ENCODE measurements around the gene CYFIP2. TPM values are rescaled to one million over a fixed set of nuclear protein-coding genes. Genes with fewer than 3 reads are reported as not detected.

CYFIP2 gene
- total and polyA plus RNA-seq, 7 experiments from 2014 or later, result 386 to 755 (median 431) TPM

- DNase-seq, result no peak
Observed at GRCh38 chr5:157358871-157359270, 92.9 kb downstream of the CYFIP2 start.

GRCh38 chr5:157359356-157360055, 93.6 kb downstream of the CYFIP2 start:
- Histone ChIP-seq H3K36me3 (ENCODE audit: control insufficient read depth in 2 of 3, insufficient read depth in 3 of 3, low read length in 3 of 3) (peaks cover 53 to 97% (median 69%) of the 10 kb centered on the region in 3 experiments), H3K4me1 (ENCODE audit: control insufficient read depth in 2 of 2, insufficient read depth in 2 of 2, low read length in 2 of 2) (no peaks in the 10 kb centered on the region), H3K27me3 (ENCODE audit: control insufficient read depth in 2 of 2, insufficient read depth in 2 of 2, low read length in 2 of 2) (no peaks in the 10 kb centered on the region), H3K27ac (ENCODE audit: low read depth, low read length) (no peak overlapping the region), H3K4me3 (ENCODE audit: low read length) (no peak overlapping the region), H3K9me3 (ENCODE audit: control insufficient read depth in 2 of 3, low read length in 3 of 3) (no peaks in the 10 kb centered on the region)
- CTCF ChIA-PET, result interaction anchor here (0.6 to 1.1 kb wide), 2 partner anchors 9 to 28 kb away, joined by 3 read pairs; no protein-coding TSS in a partner anchor
- intact Hi-C loops (cut with micrococcal nuclease), result no loop called here
- Mint-ChIP-seq H3K27me3 (no peaks in the 10 kb centered on the region), H3K9me3 (peaks cover 0 to 7% (median 0%) of the 10 kb centered on the region in 11 donors), H3K27ac (peak overlapping the region in 8 of 9 donors; percentile 47 to 84 (median 75)), H3K4me1 (peaks cover 3 to 39% (median 8%) of the 10 kb centered on the region in 7 donors), H3K36me3 (peaks cover 22 to 77% (median 59%) of the 10 kb centered on the region in 5 donors), H3K4me3 (no peak overlapping the region)
- POLR2A ChIA-PET, result interaction anchor here (0.6 to 1.2 kb wide), 2 partner anchors 8 to 1444 kb away, joined by 3 read pairs; no protein-coding TSS in a partner anchor
- DNase-seq, result no peak
- no peak for ATAC-seq

More at GRCh38 chr5:157358871-157359270, 92.9 kb downstream of the CYFIP2 start:
- ChIA-PET POLR2A (interaction anchor here (0.5 kb wide), 1 partner anchor 195 kb away, joined by 3 read pairs; no protein-coding TSS in a partner anchor), CTCF (interaction anchor here (1.1 kb wide), 1 partner anchor 8 kb away, joined by 3 read pairs; no protein-coding TSS in a partner anchor)
- Mint-ChIP-seq H3K9me3 (peaks cover 0 to 4% (median 0%) of the 10 kb centered on the region in 11 donors), H3K4me3 (no peak overlapping the region), H3K27me3 (no peaks in the 10 kb centered on the region), H3K27ac (peak overlapping the region in 8 of 9 donors; percentile 19 to 78 (median 69)), H3K4me1 (peaks cover 2 to 39% (median 8%) of the 10 kb centered on the region in 7 donors), H3K36me3 (peaks cover 22 to 73% (median 55%) of the 10 kb centered on the region in 5 donors)
- Histone ChIP-seq H3K27me3 (ENCODE audit: control insufficient read depth in 2 of 2, insufficient read depth in 2 of 2, low read length in 2 of 2) (no peaks in the 10 kb centered on the region), H3K27ac (ENCODE audit: low read depth, low read length) (no peak overlapping the region), H3K9me3 (ENCODE audit: control insufficient read depth in 2 of 3, low read length in 3 of 3) (no peaks in the 10 kb centered on the region), H3K4me1 (ENCODE audit: control insufficient read depth in 2 of 2, insufficient read depth in 2 of 2, low read length in 2 of 2) (no peaks in the 10 kb centered on the region), H3K36me3 (ENCODE audit: control insufficient read depth in 2 of 3, insufficient read depth in 3 of 3, low read length in 3 of 3) (peaks cover 54 to 97% (median 65%) of the 10 kb centered on the region in 3 experiments), H3K4me3 (ENCODE audit: low read length) (no peak overlapping the region)
- intact Hi-C loops (cut with micrococcal nuclease), result no loop called here
- no peak for ATAC-seq

GRCh38 chr5:157362012-157362411, 96.1 kb downstream of the CYFIP2 start:
- POLR2A ChIA-PET, result no interaction called here
- peak overlapping the region in 8 of 9 donors; percentile 29 to 84 (median 73) for H3K27ac Mint-ChIP-seq
- CTCF ChIA-PET, result interaction anchor here (1.2 kb wide), 1 partner anchor 34 kb away, joined by 5 read pairs; no protein-coding TSS in a partner anchor
- H3K27me3 ChIP-seq (ENCODE audit: control insufficient read depth in 2 of 2, insufficient read depth in 2 of 2, low read length in 2 of 2), result no peaks in the 10 kb centered on the region
- H3K9me3 ChIP-seq (ENCODE audit: control insufficient read depth in 2 of 3, low read length in 3 of 3), result no peaks in the 10 kb centered on the region
- no peak overlapping the region for H3K4me3 ChIP-seq (ENCODE audit: low read length)
- DNase-seq (no peak), ATAC-seq (peak; percentile 31)
- H3K4me1 ChIP-seq (ENCODE audit: control insufficient read depth in 2 of 2, insufficient read depth in 2 of 2, low read length in 2 of 2), result no peaks in the 10 kb centered on the region
- intact Hi-C loops (cut with micrococcal nuclease), result no loop called here
- no peaks in the 10 kb centered on the region for H3K27me3 Mint-ChIP-seq
- H3K36me3 ChIP-seq (ENCODE audit: control insufficient read depth in 2 of 3, insufficient read depth in 3 of 3, low read length in 3 of 3), result peaks cover 74 to 97% (median 77%) of the 10 kb centered on the region in 3 experiments
- peaks cover 3 to 26% (median 8%) of the 10 kb centered on the region in 7 donors for H3K4me1 Mint-ChIP-seq
- H3K36me3 Mint-ChIP-seq, result peaks cover 22 to 80% (median 67%) of the 10 kb centered on the region in 5 donors
- H3K4me3 Mint-ChIP-seq, result no peak overlapping the region
- H3K27ac ChIP-seq (ENCODE audit: low read depth, low read length), result peak overlapping the region; percentile 24
- peaks cover 0 to 7% (median 0%) of the 10 kb centered on the region in 11 donors for H3K9me3 Mint-ChIP-seq

- Mint-ChIP-seq H3K9me3 (peaks cover 0 to 7% (median 0%) of the 10 kb centered on the region in 11 donors), H3K36me3 (peaks cover 22 to 82% (median 67%) of the 10 kb centered on the region in 5 donors), H3K27ac (peak overlapping the region; percentile 14 to 84 (median 71)), H3K4me1 (peaks cover 3 to 26% (median 8%) of the 10 kb centered on the region in 7 donors), H3K27me3 (no peaks in the 10 kb centered on the region), H3K4me3 (no peak overlapping the region)
- DNase-seq, result no peak
- H3K27me3 ChIP-seq (ENCODE audit: control insufficient read depth in 2 of 2, insufficient read depth in 2 of 2, low read length in 2 of 2), result no peaks in the 10 kb centered on the region
- H3K36me3 ChIP-seq (ENCODE audit: control insufficient read depth in 2 of 3, insufficient read depth in 3 of 3, low read length in 3 of 3), result peaks cover 76 to 99% (median 77%) of the 10 kb centered on the region in 3 experiments
- H3K4me1 ChIP-seq (ENCODE audit: control insufficient read depth in 2 of 2, insufficient read depth in 2 of 2, low read length in 2 of 2), result no peaks in the 10 kb centered on the region
- CTCF ChIA-PET, result interaction anchor here (1.2 kb wide), 1 partner anchor 34 kb away, joined by 5 read pairs; no protein-coding TSS in a partner anchor
- H3K9me3 ChIP-seq (ENCODE audit: control insufficient read depth in 2 of 3, low read length in 3 of 3), result no peaks in the 10 kb centered on the region
- intact Hi-C loops (cut with micrococcal nuclease), result no loop called here
- no peak overlapping the region for H3K4me3 ChIP-seq (ENCODE audit: low read length)
- ATAC-seq, result no peak
- POLR2A ChIA-PET, result no interaction called here
- H3K27ac ChIP-seq (ENCODE audit: low read depth, low read length), result peak overlapping the region; percentile 24
Observed at GRCh38 chr5:157362502-157362901, 96.6 kb downstream of the CYFIP2 start.

GRCh38 chr5:157362982-157363381, 97.1 kb downstream of the CYFIP2 start:
- Mint-ChIP-seq H3K9me3 (peaks cover 0 to 7% (median 0%) of the 10 kb centered on the region in 11 donors), H3K36me3 (peaks cover 22 to 82% (median 64%) of the 10 kb centered on the region in 5 donors), H3K27me3 (no peaks in the 10 kb centered on the region), H3K27ac (peak overlapping the region; percentile 1 to 84 (median 68)), H3K4me3 (no peak overlapping the region), H3K4me1 (peaks cover 3 to 26% (median 8%) of the 10 kb centered on the region in 7 donors)
- H3K27me3 ChIP-seq (ENCODE audit: control insufficient read depth in 2 of 2, insufficient read depth in 2 of 2, low read length in 2 of 2), result no peaks in the 10 kb centered on the region
- no peak overlapping the region for H3K4me3 ChIP-seq (ENCODE audit: low read length)
- ChIA-PET CTCF (no interaction called here), POLR2A (no interaction called here)
- no peaks in the 10 kb centered on the region for H3K4me1 ChIP-seq (ENCODE audit: control insufficient read depth in 2 of 2, insufficient read depth in 2 of 2, low read length in 2 of 2)
- H3K9me3 ChIP-seq (ENCODE audit: control insufficient read depth in 2 of 3, low read length in 3 of 3), result no peaks in the 10 kb centered on the region
- peaks cover 74 to 96% (median 77%) of the 10 kb centered on the region in 3 experiments for H3K36me3 ChIP-seq (ENCODE audit: control insufficient read depth in 2 of 3, insufficient read depth in 3 of 3, low read length in 3 of 3)
- no peak for ATAC-seq
- H3K27ac ChIP-seq (ENCODE audit: low read depth, low read length), result no peak overlapping the region
- no peak for DNase-seq
- intact Hi-C loops (cut with micrococcal nuclease), result no loop called here

- intact Hi-C loops (cut with micrococcal nuclease), result no loop called here
- ChIA-PET CTCF (no interaction called here), POLR2A (no interaction called here)
Observed at GRCh38 chr5:157365732-157366131, 99.8 kb downstream of the CYFIP2 start.

More at GRCh38 chr5:157365732-157366131, 99.8 kb downstream of the CYFIP2 start:
- Mint-ChIP-seq H3K27me3 (no peaks in the 10 kb centered on the region), H3K27ac (peak overlapping the region in 7 of 9 donors; percentile 28 to 81 (median 49)), H3K4me3 (no peak overlapping the region), H3K36me3 (peaks cover 17 to 73% (median 54%) of the 10 kb centered on the region in 5 donors), H3K4me1 (peaks cover 0 to 26% (median 5%) of the 10 kb centered on the region in 7 donors), H3K9me3 (peaks cover 0 to 8% (median 0%) of the 10 kb centered on the region in 11 donors)
- Histone ChIP-seq H3K9me3 (ENCODE audit: control insufficient read depth in 2 of 3, low read length in 3 of 3) (no peaks in the 10 kb centered on the region), H3K27ac (ENCODE audit: low read depth, low read length) (no peak overlapping the region), H3K36me3 (ENCODE audit: control insufficient read depth in 2 of 3, insufficient read depth in 3 of 3, low read length in 3 of 3) (peaks cover 59 to 96% (median 67%) of the 10 kb centered on the region in 3 experiments), H3K4me1 (ENCODE audit: control insufficient read depth in 2 of 2, insufficient read depth in 2 of 2, low read length in 2 of 2) (no peaks in the 10 kb centered on the region), H3K4me3 (ENCODE audit: low read length) (no peak overlapping the region), H3K27me3 (ENCODE audit: control insufficient read depth in 2 of 2, insufficient read depth in 2 of 2, low read length in 2 of 2) (no peaks in the 10 kb centered on the region)
- no peak for ATAC-seq
- no peak for DNase-seq
